ENCODE data around the gene DTHD1. TPM values are rescaled to one million over a fixed set of nuclear protein-coding genes. Genes with fewer than 3 reads are reported as not detected.

DTHD1 gene
- total RNA-seq, 2 experiments from 2014 or later: 0.12 TPM; not detected in 1

DNA sequence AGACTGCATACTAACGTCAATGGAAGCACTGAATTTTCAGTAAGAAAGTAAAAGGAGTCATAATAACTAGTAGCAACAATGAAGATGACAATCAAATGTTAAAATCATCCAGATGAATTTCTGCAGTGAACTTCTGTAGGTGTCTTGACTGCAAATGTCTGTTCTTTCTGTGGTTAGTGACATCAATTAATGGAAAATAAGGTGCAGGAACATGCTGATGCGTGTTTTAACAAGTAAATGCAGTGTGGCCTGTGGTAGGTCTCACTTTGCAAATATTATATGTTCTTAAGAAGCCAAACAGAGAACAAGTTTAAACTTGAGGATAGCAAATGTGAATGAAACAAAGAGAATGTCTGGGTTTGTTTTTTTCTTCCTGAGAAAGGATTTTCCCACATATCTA is 2.6 kb upstream of the DTHD1 start:
- peaks cover 7% of the 10 kb centered on the region for H3K9me3 Mint-ChIP-seq
- no peak overlapping the region for H3K27ac Mint-ChIP-seq
- DNase-seq: no peak
- CTCF ChIA-PET: no interaction called here
- H3K4me1 Mint-ChIP-seq: peaks cover 32% of the 10 kb centered on the region
- POLR2A ChIA-PET: no interaction called here
- H3K27me3 Mint-ChIP-seq: peaks cover 6% of the 10 kb centered on the region
- H3K4me3 Mint-ChIP-seq: no peak overlapping the region
- H3K36me3 Mint-ChIP-seq (ENCODE audit: low read depth): peaks cover 9% of the 10 kb centered on the region

DNA sequence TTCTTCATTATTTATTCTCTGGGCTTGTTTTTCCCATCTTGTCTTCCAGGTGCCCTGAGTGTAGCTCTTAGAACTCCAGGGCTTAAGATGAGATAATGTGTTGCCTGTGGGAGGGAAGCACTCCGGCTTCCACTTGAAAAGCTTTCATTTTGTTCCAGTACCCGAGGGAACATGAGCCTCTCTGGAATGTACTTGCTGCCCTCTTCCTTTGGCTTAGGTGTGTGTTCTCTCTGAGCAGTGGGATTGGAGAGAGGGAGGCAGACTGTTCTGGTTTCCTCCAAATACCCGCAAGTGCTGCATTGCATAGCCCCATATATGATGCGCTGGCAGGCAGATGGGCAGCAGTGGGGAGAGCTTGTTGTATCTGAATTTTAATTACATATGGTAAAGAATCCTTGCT is 861 bp upstream of the DTHD1 start:
- CTCF ChIA-PET: interaction anchor here (0.8 to 2.5 kb wide), 7 partner anchors 9 to 79 kb away, joined by 3 to 9 read pairs (median 4); partner anchors contain the start of gene ARAP2
- peaks cover 6% of the 10 kb centered on the region for H3K27me3 Mint-ChIP-seq
- POLR2A ChIA-PET: no interaction called here
- peaks cover 50% of the 10 kb centered on the region for H3K4me1 Mint-ChIP-seq
- peaks cover 14% of the 10 kb centered on the region for H3K36me3 Mint-ChIP-seq (ENCODE audit: low read depth)
- no peak overlapping the region for H3K27ac Mint-ChIP-seq
- no peak for DNase-seq
- no peak overlapping the region for H3K4me3 Mint-ChIP-seq
- peaks cover 11% of the 10 kb centered on the region for H3K9me3 Mint-ChIP-seq

DNA sequence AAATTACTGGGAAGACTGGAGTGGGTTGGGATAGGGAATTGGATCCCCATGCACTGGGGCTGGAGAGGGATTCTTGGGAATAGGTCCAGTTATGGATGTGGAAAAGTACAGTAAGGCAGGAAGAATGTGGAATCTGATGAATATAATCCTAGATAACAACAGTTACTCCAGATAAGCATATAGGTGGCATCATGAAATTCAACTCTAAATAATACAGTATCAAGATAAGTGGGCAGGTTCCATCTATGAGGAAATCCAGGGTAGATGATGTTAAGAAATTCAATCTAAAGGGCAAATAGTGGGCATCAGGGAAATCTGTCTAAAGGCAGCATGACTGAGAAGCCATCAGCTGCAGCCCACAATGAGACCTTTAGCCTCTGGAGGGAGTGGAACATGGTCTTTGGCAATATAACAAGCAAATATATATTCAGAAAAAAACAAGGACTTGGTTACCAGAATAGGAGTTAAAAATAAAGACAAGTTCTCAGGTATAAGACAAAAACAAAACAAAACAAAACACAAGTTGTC is 1.2 kb downstream of the DTHD1 start:
- H3K27me3 Mint-ChIP-seq: peaks cover 6% of the 10 kb centered on the region
- no peak overlapping the region for H3K4me3 Mint-ChIP-seq
- ChIA-PET POLR2A (no interaction called here), CTCF (interaction anchor here (0.6 to 1.3 kb wide), 6 partner anchors 11 to 113 kb away, joined by 3 to 4 read pairs (median 3); partner anchors contain the start of gene ARAP2)
- H3K27ac Mint-ChIP-seq: no peak overlapping the region
- H3K36me3 Mint-ChIP-seq (ENCODE audit: low read depth): peaks cover 23% of the 10 kb centered on the region
- peaks cover 62% of the 10 kb centered on the region for H3K4me1 Mint-ChIP-seq
- DNase-seq: no peak
- peaks cover 17% of the 10 kb centered on the region for H3K9me3 Mint-ChIP-seq

DNA sequence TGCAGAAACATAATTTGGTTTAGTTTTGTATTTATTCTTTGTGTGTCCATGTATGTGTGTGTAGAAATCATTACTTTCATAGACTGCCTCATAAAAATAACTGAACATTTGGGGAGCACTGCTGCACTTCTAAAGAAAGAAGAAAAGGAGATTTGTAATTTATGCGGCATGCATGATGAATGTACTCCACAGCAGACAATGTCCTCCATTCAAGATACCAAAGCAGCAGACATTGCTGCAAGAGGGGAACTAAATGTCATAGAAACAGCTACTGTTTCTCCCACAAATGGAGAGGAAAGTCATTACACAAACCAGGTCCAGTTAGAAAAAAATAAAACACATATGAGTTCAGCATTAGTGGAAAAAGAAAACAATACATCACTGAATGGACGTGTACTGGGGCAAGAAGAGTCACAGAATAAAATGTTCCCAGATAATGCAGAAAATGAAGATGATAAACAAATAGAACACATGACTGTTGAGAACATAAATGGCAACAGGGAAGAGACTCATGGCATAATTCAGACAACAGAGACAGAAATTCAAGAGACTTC is 2.6 kb downstream of the DTHD1 start:
- peaks cover 20% of the 10 kb centered on the region for H3K9me3 Mint-ChIP-seq
- no peaks in the 10 kb centered on the region for H3K27me3 Mint-ChIP-seq
- H3K36me3 Mint-ChIP-seq (ENCODE audit: low read depth): peaks cover 25% of the 10 kb centered on the region
- H3K27ac Mint-ChIP-seq: no peak overlapping the region
- no peak overlapping the region for H3K4me3 Mint-ChIP-seq
- no peak for DNase-seq
- ChIA-PET POLR2A (no interaction called here), CTCF (no interaction called here)
- H3K4me1 Mint-ChIP-seq: peaks cover 59% of the 10 kb centered on the region

DNA sequence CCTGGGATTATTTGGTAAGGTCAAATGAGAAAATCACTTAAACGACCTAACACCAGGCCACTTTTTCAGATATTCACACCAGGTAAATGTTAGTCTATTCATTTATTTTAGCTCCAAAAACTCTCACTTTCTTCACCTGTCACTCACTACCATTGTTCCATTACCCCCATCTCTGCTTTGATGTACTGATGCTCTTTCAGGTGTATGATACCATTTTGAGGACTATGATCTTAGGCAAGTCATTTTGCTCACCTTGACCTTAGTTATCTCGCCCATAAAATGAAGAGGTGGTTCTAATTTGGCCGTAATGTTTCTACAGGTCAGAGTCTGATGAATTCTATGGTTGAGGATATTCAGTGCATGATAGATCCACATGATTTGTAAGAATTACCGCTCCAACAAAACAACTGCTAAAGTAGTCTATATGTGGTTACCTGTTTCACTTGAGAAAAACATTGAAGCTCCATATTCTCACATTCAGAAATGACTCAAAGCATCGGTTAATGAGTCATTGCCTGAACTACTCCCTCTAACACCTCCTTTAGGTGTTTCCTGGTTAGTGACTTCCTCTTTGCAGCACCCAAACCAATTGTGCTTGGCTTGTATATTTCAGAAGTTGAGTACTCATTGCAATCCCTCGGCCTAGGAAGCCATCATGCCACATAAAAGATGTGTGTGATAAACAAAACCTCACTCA is 4.5 kb downstream of the DTHD1 start:
- ChIA-PET CTCF (interaction anchor here (0.5 to 2.0 kb wide), 17 partner anchors 9 to 106 kb away, joined by 3 to 8 read pairs (median 3); partner anchors contain the start of gene ARAP2), POLR2A (interaction anchor here (0.5 to 0.7 kb wide), 3 partner anchors 39 to 112 kb away, joined by 3 to 4 read pairs (median 3); no protein-coding TSS in a partner anchor)
- Mint-ChIP-seq H3K4me1 (peaks cover 51% of the 10 kb centered on the region), H3K36me3 (ENCODE audit: low read depth) (peaks cover 25% of the 10 kb centered on the region), H3K4me3 (peak overlapping the region; percentile 29), H3K27me3 (peaks cover 3% of the 10 kb centered on the region), H3K27ac (peak overlapping the region; percentile 95), H3K9me3 (peaks cover 20% of the 10 kb centered on the region)
- DNase-seq: peak; percentile 79

DNA sequence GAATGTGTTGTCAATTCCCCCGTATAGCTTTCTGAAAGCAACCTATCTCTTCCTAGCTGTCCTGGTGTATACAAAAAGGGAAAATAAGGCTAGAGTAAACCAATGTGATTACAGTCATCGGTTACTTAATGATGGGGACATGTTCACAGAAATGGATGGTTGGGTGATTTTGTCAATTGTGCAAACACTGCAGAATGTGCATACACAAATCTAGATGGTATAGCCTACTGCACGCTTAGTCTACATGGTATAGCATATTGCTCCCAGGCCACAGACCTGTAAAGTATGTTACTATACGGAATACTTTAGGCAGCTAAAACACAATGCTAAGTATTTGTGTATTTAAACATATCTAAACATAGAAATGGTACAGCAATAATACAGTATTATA is 5.1 kb downstream of the DTHD1 start:
- CTCF ChIA-PET: interaction anchor here (0.5 to 1.5 kb wide), 14 partner anchors 9 to 106 kb away, joined by 3 to 8 read pairs (median 3); partner anchors contain the start of gene ARAP2
- Mint-ChIP-seq H3K36me3 (ENCODE audit: low read depth) (peaks cover 25% of the 10 kb centered on the region), H3K4me3 (no peak overlapping the region), H3K27ac (peak overlapping the region; percentile 95), H3K9me3 (peaks cover 23% of the 10 kb centered on the region), H3K27me3 (peaks cover 4% of the 10 kb centered on the region), H3K4me1 (peaks cover 48% of the 10 kb centered on the region)
- POLR2A ChIA-PET: interaction anchor here (0.6 to 0.7 kb wide), 2 partner anchors 38 to 40 kb away, joined by 3 to 4 read pairs; no protein-coding TSS in a partner anchor
- DNase-seq: no peak

DNA sequence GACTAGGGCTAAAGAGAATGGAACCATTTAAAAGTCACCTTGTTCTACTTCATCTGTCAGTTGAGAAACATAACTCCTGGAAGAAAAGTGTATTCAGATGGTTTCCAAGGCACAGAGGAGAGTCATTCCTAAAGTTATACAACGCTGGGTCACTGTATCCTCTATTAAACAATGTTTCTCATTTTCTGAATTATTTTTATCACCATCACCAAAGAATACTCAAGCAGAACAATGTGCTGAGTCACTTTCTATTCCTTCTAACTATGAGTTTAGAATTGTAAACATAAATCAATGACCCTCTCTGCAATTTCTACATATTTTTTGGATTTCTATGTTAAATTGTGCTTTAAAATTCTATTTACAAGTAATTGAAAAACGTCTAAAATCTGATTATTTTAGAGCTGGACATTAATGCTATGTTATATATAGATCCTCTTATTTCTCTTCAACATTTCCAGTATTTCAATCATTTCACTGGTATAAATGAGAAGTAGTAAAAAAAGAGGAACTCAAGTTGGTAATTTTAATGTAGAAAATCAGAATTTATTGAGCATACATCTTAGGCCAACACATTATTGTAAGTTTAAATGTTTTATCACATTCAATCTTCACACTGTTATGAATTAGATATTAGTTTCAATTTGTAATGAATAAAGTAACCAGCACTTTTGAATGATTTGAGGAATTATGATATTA is 7.5 kb downstream of the DTHD1 start:
- Mint-ChIP-seq H3K36me3 (ENCODE audit: low read depth) (peaks cover 16% of the 10 kb centered on the region), H3K27me3 (peaks cover 10% of the 10 kb centered on the region), H3K9me3 (peaks cover 16% of the 10 kb centered on the region), H3K4me1 (peaks cover 43% of the 10 kb centered on the region), H3K27ac (no peak overlapping the region), H3K4me3 (no peak overlapping the region)
- CTCF ChIA-PET: interaction anchor here (1.1 kb wide), 1 partner anchor 22 kb away, joined by 3 read pairs; no protein-coding TSS in a partner anchor
- POLR2A ChIA-PET: no interaction called here
- DNase-seq: no peak

DNA sequence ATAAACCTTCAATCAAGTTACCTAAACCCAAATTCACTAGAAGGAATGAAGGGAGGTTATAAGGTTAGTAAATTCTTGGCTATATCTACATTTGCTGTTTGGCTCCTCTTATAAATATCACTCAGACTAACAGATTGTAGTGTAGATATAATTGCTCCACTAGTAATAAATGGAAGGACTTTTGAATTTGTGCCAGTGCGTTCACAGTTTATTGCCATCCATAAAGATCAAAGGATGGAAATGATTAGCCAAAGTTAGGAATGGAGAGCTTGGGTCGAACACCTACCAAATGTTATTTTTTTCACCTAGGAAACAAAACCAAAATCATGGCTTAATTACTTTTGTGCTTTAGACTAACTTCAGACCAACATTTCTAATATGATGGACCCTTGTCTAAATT is 9.2 kb downstream of the DTHD1 start:
- DNase-seq: no peak
- peaks cover 11% of the 10 kb centered on the region for H3K27me3 Mint-ChIP-seq
- peaks cover 14% of the 10 kb centered on the region for H3K9me3 Mint-ChIP-seq
- POLR2A ChIA-PET: no interaction called here
- CTCF ChIA-PET: interaction anchor here (1.1 kb wide), 1 partner anchor 29 kb away, joined by 3 read pairs; no protein-coding TSS in a partner anchor
- no peak overlapping the region for H3K4me3 Mint-ChIP-seq
- H3K36me3 Mint-ChIP-seq (ENCODE audit: low read depth): peaks cover 11% of the 10 kb centered on the region
- H3K27ac Mint-ChIP-seq: no peak overlapping the region
- H3K4me1 Mint-ChIP-seq: peaks cover 30% of the 10 kb centered on the region

DNA sequence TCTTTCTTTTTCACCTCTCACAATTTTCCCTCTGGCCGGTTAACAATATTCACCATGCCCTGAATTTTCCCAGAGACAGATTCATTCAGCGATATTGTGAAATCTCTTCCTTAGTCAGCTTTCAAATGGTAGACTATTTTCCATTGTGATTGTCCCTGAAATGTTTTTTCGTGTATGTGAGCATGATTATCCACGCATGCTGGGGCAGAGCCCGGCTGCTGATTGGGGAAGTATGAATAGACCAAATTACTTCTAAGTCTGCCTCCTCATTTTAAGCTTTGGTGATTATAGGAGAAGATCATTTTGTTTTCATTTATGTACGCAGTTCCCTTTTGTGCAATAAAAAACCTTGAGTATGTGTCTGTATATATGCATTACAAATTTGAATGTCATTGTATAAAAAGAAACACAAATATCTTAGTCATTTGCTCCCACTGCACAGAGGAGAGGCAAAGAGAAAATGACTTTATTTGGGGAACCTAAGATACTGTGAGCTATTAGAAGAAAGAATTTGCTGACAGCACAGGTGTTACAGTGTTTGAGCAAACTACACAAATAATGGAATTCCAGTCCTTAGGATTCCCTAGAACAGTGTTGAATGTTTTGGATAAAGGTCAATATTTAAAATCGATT is 11.3 kb downstream of the DTHD1 start:
- H3K27ac Mint-ChIP-seq: no peak overlapping the region
- H3K9me3 Mint-ChIP-seq: peaks cover 4% of the 10 kb centered on the region
- H3K4me3 Mint-ChIP-seq: no peak overlapping the region
- peaks cover 2% of the 10 kb centered on the region for H3K36me3 Mint-ChIP-seq (ENCODE audit: low read depth)
- H3K27me3 Mint-ChIP-seq: peaks cover 16% of the 10 kb centered on the region
- peaks cover 13% of the 10 kb centered on the region for H3K4me1 Mint-ChIP-seq
- no peak for DNase-seq
- POLR2A ChIA-PET: no interaction called here
- CTCF ChIA-PET: interaction anchor here (1.0 kb wide), 1 partner anchor 48 kb away, joined by 3 read pairs; no protein-coding TSS in a partner anchor

DNA sequence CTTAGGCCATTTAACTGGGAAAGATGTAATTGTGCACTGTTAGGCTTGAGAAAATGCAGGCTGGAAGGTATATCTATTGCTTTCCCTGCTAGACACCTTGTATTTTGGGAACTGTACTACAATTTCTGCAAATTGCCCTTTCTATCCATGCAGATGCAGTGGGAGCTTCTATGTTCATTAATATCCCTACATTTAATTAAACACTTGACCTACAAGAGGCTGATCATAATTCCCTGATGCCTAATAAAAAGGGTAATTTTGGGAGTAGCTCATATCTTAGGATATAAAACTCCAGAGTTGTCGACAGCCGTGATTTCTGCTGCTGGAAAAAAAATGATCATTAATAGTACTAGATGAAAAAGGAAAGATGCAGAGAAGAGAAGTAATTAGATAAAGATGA is 19.7 kb downstream of the DTHD1 start:
- H3K4me1 Mint-ChIP-seq: peaks cover 13% of the 10 kb centered on the region
- peaks cover 14% of the 10 kb centered on the region for H3K27me3 Mint-ChIP-seq
- peaks cover 6% of the 10 kb centered on the region for H3K9me3 Mint-ChIP-seq
- DNase-seq: no peak
- H3K36me3 Mint-ChIP-seq (ENCODE audit: low read depth): no peaks in the 10 kb centered on the region
- H3K4me3 Mint-ChIP-seq: no peak overlapping the region
- no peak overlapping the region for H3K27ac Mint-ChIP-seq
- CTCF ChIA-PET: no interaction called here
- POLR2A ChIA-PET: no interaction called here

DNA sequence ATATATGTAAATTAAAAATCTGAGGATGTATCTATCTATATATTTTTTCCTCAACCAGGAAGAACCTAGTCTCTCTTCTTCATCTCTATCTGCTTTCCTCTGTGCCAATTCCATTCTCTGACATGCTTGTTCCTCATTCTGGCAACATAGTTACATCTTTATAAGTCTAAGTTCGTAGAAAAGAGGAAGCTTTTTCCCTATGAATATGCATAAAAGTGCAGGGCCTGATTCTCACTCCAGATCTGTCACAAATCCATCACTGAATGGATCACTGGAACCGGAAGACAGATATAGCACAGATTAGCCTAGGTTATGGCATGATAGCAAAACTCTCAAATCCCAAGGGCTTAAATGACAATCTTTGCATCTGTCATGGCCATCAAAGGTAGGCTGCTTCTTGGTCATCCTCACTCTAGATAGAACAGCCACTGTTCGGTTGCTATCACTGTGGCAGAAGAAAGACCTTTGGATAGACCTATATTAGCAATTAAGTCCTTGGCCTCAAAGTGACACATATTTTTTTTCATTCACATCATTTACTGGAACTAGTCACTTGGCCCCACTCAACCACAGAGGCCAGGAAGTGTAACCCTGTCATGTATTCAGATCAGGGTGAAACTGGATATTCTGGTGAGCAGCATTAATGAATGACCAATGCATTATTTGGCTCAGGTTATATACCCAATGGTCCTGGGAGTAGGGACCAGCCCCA is 22.2 kb downstream of the DTHD1 start:
- Mint-ChIP-seq H3K27me3 (peaks cover 6% of the 10 kb centered on the region), H3K4me3 (no peak overlapping the region), H3K9me3 (peaks cover 9% of the 10 kb centered on the region), H3K4me1 (peaks cover 13% of the 10 kb centered on the region), H3K27ac (no peak overlapping the region), H3K36me3 (ENCODE audit: low read depth) (no peaks in the 10 kb centered on the region)
- DNase-seq: no peak
- ChIA-PET POLR2A (no interaction called here), CTCF (interaction anchor here (1.0 kb wide), 1 partner anchor 11 kb away, joined by 3 read pairs; no protein-coding TSS in a partner anchor)

DNA sequence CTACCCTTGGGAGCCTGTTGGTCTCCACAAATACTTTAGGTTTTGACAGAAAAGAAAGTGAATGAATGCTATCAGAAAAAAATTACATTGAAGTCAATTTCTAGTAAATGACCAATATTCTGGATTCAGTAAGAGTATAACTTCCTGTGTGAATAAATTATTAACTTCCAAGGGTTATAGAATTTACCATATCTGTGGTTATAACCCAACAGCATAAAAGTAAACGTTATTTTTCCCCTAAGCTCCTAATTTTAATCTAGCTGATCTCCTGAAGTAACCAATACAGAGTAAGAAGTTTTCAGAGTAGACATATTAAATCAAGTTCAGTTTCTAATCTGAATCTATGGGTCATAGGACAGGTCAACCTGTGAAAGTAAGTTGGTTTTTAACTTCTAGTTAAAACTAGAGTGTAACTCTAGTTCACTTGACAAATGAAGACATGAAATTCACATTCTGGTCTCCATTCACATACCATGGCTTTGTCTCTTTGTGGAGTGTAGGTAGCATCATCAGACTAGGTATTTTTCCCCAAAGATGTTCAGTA is 22.8 kb downstream of the DTHD1 start:
- DNase-seq: no peak
- Mint-ChIP-seq H3K4me1 (peaks cover 13% of the 10 kb centered on the region), H3K4me3 (no peak overlapping the region), H3K9me3 (peaks cover 9% of the 10 kb centered on the region), H3K36me3 (ENCODE audit: low read depth) (no peaks in the 10 kb centered on the region), H3K27me3 (peaks cover 3% of the 10 kb centered on the region), H3K27ac (no peak overlapping the region)
- ChIA-PET CTCF (no interaction called here), POLR2A (no interaction called here)
